Stimulated activated naive CD8-positive, alpha-beta T cell treated with anti-CD3 and anti-CD28 coated beads, Interleukin-15, Interleukin-2, amounts not matched to agents 100 U/mL and 50 U/mL, for 24 hours (primary cell): Measurements from ENCODE around the gene CASS4.

Experiments used
- ATAC-seq: fragments of 150-1000 bp; cut with Tn5 transposase; one replicate; pipeline ENCODE4 v1.10.0; 2021
- DNase-seq: peaks from one replicate; pipeline ENCODE4 v3.0.0; 2021

Gene CASS4

DNA sequence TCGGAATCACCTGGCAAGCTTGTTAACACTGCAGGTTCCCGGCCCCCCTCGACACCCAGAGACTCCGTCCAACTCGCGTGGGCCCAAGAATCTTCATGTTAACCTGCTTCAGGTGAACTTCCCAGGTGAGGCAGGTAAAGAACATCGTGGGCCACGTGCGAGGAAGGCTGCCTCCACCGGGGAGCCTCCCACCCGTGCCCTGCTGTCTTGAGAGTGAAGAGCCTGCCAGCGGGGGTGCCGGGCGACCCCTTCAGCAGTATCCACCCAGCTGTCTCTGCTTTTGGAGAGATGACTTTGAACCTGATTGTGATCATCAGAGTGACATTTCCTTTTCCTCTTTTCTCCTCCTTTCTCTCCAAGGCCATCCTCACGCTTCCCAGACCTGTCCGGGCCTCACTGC lies 33.5 kb downstream of the CASS4 start:
- DNase-seq (no peak), ATAC-seq (no peak)

DNA sequence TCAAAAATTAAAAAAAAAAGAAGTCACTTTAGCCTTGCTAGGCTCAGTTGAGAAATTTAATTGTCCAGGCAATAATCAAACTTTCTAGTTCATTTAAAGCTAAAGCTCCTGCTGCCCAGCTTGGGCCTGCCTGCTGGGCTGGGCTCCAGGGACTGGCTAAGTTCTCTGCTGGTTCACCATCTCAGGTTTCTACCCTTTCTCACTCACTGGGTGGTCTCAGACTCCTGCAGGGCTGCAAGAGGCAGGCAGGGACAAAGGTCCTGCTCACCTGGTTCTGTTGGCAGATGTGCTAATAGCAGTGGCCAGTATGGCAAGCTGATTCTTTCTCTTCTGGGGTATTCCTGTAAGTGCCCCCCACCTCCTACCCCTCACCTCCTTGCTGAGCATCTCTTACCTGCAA lies 35.2 kb downstream of the CASS4 start:
- ATAC-seq, result no peak
- DNase-seq, result no peak

DNA sequence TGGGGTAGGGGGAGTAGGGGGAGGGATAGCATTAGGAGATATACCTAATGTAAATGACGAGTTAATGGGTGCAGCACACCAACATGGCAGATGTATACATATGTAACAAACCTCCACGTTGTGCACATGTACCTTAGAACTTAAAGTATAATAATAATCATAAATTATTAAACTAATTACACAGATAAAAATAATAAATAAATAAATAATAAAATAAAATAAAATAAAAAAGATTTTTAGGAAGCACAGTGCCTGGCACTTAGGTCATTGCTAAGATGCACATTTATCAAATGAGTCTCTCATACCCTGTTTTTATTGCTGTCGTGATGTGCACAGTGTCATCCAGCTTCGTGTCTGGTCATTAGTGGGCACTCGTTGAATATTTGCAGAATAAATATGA lies 37.4 kb downstream of the CASS4 start:
- ATAC-seq, result no peak
- no peak for DNase-seq

DNA sequence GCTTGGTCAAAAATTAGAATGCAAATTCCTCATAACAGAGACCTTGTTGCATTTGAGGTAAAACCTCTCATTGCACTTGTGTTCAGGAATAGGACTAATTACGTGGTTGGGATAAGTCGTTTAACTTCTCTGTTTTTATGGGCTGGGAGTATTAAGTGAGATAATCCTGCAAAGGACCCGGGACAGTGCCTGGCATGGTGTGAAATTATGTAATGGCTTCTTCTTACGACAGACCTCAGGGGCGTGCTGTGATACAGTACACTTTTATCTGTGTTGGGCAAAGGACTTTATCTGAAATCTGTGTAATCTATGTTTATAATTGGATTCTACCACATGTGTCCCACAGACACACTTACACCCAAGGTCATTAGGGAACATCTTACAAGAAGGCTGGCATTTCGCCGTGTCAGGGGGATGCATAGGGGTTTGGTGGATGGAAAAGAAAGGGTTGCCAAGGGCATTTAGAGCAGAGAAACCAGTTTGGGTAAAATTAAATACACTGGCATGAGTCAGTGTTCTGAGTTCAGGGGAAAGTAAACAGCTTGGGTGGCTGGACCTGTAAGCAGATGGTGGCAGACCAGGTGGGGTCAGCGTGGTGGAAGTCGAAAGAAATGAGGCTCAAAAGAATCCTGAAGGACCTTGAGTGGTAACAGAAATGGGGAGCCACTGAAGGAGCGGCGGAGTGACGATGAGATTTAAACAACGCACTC lies 39.2 kb downstream of the CASS4 start:
- ATAC-seq (no peak), DNase-seq (no peak)

DNA sequence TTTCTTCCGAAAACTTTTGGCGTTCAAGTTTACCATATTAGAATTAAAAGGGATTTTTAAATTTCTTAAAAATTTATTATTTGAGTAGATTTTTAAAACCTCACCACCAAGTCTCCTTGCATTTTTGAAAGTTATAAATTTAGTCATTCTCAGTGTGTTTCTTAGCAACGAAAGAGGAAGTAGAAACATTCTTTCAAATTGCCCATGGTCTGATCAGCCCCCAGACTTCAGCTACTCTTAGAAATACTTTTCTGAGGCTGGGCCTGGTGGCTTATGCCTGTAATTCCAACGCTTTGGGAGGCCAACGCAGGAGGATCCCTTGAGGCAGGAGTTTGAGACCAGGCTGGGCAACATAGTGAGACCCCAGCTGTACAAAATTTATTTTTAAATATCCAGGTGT lies 41.3 kb downstream of the CASS4 start:
- no peak for ATAC-seq
- DNase-seq, result no peak

DNA sequence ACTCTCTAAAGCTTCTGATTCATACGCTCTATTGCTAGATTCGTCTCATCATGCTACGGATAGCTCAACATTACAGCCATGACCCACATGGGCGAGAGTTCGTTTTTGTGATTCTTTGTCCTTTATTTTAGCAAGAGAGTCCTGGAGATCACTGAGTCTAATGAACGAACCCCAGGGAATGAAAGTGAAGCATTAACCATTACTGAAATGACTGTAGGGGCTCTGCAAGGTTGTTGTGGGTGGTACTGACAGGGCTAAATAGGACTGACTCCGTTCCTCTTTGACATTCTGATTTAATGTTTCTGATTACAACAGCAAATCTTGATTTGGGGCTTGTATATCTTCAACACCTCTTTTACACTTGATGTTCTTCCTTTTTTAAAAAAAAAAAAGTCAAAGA lies 42.7 kb downstream of the CASS4 start:
- DNase-seq, result no peak
- peak; percentile 92 for ATAC-seq

DNA sequence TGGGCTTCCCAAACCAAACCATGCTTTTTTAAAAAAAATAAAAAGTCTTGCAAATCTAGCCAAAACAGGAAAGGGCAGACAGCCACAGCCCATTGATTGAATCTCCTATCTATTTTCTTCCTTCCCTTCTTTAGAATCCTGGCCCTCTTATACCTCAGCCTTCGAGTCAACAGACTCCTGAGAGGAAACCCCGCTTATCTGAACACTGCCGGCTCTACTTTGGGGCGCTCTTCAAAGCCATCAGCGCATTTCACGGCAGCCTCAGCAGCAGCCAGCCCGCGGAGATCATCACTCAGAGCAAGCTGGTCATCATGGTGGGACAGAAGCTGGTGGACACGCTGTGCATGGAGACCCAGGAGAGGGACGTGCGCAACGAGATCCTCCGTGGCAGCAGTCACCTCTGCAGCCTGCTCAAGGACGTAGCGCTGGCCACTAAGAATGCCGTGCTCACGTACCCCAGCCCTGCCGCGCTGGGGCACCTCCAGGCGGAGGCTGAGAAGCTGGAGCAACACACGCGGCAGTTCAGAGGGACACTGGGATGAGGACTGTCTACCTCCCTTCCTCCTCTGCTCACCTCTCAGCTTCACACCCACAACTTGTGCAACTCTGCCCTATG lies 46.3 kb downstream of the CASS4 start:
- no peak for DNase-seq
- no peak for ATAC-seq

DNA sequence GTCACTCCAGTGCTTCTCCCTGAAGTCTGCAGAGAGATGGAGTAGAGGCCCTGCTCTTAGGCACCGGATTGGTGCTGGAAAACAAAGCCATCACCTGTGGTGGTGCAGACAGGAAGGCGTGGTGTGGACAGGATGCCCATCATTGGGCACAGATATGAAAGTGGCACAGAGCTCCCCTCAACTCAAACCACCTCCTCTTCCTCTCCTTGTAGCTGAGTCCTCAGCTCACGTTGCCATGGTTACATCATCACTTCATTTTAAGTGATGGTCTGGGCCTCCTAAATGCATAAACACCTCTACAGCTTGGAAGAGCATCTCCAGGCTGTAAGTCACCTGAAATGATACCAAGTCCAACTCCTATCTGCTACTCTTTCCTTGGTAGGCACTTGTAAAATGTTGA lies 48.4 kb downstream of the CASS4 start:
- DNase-seq (no peak), ATAC-seq (peak; percentile 68)

DNA sequence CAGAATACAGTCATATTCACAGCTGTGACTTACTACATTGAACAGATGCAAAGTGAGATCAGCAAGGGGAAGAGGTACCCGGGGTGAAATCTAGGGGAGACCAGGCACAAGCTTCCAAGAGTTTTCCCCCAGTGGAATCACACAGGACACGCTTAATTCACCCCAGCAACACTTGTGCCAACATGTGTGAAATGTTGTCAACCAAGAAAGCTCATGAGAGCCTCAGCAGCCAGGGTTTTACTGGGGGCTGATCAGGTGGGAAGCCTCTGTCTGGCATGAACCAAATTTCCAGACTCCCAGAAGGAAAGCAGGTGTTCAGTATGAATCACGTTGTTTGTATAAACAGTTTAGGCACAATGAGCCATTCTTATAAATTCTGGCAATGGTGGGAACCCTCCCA lies 49.5 kb downstream of the CASS4 start:
- no peak for ATAC-seq
- no peak for DNase-seq

DNA sequence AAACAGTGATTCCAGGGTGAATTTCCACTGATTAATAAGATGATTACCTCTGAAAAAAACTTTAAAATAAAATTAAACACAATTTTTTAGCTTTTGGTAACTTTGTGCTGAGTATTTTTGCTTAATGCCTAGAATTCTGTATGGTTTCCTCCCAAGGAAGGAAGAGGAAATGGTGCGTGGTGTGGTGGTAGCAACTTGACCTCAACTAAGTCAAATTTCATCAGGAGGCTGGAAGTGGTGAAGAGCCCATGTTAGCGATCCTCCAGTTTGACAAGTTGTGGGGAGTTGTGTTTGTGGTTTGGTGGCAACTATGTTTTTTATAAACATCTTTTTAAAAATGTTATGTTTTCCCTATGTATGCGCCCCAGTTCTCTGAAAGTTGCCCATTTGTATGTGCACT lies 51.4 kb downstream of the CASS4 start:
- DNase-seq, result no peak

DNA sequence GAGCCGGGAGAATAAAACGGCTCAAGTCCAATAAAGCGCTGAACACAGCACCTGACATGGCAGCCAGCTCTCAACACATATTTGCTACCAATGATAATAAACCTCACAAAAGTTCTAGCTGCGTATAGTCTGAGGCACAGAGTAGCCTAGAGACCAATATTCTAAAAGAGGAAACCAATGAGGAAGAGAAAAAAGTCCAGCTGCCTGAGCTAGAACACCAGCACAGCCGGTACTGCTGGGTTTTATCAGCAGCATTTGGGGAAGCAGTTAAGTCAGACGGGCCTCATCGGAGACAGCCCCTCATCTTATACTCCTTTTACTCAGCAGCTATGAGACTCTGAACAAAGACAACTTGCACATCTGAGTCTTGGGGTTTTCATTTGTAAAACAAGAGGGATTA lies 53.9 kb downstream of the CASS4 start:
- ATAC-seq (no peak), DNase-seq (no peak)

More for the DNA sequence above, 51.4 kb downstream of the CASS4 start:
- ATAC-seq, result no peak

DNA sequence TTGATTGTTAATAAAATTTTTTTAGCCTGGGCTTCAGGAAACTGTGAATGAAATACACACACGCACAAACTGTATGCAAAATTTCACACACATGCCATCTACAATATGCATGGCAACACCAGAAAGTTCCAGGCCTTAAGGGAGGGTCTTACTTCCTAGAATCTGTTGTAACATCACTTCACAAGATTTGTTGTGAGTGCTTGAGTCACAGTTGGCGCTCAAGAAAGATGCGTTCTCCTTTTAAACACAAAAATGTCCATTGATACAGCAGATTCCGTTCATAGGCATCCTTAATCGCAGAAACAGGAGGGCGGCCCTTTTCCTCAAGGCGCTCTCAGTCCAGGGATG lies 55.9 kb downstream of the CASS4 start:
- DNase-seq, result no peak
- ATAC-seq, result peak; percentile 3

DNA sequence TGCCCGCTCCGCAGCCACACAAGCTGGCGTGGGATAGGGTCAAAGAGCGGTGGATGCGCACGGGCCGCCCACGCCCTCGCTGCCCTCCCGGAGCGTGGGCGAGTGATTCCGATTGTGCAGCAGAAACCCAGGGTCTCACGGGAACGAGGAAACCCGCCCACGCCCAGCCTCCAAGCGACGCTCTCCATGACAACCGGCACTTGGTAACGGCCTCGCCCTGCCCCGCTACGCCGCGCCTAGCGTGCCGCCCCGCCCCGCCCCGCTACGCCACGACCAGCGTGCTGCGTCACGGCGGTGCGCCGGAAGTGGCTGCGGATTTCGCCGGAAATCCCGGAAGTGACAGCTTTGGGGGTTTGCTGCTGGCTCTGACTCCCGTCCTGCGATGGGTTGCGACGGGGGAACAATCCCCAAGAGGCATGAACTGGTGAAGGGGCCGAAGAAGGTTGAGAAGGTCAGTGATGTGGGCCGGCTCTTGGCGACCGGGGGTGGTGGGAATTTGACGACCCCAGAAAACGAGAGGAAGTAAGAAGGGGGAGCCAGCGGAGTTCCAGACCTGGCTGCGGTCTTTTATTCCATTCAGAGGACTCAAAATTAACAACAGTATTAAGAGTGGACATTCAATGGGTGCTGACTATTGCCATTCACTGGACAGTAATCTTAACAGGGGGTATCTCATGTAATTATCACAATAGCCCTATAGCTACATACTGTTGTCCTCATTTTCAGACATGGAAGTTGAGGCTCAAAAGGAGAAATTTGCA lies 56.4 kb downstream of the CASS4 start, which contains the start of gene RTF2:
Gene RTF2, plus strand, starts transcription at position 312 of the 761 bp plus-strand sequence. Its CDS starts 71 bp downstream, at position 383.
- peak; percentile 98 for DNase-seq
- ATAC-seq, result peak; percentile 100

DNA sequence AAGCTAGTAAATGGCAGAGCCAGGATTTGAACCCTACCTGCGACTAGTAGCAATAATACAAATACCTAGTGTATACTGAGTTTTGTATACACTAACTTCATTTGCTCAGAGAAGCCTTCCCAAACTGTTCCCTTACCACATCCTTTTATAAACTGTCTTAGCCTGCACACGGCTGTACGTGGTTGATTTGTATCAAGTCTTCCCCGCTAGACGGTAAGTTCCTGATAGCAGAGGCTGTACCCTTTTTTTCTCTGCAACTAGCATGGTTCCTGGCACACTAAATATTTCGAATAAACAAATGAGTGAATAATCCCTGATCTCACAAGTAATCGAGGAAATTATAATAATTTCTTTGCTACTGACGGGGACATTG lies 57.0 kb downstream of the CASS4 start:
- ATAC-seq (no peak), DNase-seq (no peak)

DNA sequence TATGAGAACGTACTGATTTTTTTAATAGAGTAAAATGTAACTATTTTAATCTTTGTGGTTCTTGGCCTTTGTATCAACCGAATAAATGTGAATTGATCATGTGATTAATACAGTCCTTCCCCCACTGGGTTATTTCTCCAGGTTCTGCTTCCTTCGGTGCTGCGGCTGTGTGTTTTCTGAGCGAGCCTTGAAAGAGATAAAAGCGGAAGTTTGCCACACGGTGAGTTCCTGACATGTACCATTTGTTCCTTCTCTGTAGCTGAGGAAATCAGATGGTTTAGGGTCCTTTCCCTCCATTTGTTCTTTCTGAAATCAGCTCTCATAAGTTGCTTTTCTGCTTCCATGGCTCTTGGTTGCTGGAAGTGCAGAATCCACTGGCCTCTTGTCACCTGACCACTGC lies 71.9 kb downstream of the CASS4 start:
- DNase-seq (no peak), ATAC-seq (no peak)

DNA sequence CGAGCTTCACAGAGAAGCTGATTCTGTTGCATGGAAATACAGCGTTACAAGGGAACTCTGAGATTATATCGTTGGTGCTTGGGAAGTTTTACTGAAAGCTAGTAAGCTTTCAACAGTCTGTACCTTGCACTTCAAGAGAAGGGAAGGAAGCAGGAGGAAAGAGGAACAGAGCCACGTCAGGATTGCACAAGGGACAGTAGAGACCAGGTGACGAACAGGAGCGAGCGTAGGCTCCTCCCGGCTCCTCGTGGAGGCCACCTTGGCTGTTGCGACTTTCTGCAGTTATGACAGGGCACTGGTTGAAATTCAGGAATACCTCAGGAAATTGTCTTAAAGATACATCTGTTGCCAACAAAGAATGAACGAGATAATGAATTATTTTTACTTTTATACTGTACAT lies 75.2 kb downstream of the CASS4 start:
- ATAC-seq (no peak), DNase-seq (no peak)

DNA sequence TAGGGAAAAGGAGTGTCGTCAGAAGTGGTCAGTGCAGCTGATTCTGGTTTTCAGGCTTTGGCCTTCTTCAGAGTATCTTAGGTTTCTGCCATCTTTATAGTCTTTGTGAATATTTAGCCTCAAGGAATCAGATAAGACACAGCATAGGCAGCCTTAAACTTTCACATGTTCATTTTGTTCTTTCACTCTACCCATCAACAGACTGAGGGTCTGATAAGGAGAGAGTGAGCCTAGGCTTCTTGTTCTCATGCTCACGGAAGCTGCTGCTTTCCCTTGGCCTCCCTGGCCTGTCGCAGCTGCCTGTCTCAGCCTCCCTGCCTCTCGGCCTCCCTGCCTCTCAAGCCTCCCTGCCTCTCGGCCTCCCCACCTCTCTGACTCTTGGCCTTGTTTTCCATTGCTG lies 76.5 kb downstream of the CASS4 start:
- ATAC-seq (no peak), DNase-seq (no peak)

DNA sequence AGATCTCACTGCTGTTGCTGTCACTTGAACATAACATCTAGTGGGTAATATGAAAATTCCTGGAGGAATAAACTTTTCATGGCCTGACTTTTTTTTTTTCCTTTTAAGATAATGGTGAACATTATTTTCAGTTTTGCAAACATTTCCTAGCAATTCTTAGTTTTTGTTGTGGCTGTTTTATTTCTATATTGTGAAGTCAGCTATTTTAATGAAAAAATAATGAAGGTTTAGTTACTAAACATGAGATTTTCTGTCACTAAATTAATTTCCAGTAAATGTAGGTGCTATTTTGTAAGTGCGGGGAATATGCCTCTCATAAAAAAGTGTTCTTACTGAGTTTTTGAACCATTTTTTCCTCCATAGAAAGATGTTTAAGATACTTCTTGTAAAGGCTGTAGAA lies 89.1 kb downstream of the CASS4 start:
- ATAC-seq (no peak), DNase-seq (no peak)

DNA sequence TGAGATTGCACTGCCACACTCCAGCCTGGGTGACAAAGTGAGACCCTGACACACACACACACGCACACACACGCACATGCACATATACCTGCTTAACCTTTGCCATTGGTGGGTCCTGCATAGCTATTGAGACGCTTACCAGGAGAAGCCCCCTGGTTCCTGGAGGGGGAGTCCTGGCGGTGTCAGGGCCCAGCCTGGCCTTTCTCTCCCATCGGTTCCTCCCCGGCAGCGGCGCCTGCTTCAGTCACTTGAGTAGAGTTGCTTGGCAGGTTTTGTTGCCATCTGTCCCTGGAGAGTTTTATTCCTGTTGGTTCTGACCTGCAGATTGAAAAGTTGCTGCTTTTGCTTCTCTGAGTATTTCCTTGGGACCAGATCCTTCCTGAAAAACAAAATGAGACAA lies 91.9 kb downstream of the CASS4 start:
- ATAC-seq, result no peak

DNA sequence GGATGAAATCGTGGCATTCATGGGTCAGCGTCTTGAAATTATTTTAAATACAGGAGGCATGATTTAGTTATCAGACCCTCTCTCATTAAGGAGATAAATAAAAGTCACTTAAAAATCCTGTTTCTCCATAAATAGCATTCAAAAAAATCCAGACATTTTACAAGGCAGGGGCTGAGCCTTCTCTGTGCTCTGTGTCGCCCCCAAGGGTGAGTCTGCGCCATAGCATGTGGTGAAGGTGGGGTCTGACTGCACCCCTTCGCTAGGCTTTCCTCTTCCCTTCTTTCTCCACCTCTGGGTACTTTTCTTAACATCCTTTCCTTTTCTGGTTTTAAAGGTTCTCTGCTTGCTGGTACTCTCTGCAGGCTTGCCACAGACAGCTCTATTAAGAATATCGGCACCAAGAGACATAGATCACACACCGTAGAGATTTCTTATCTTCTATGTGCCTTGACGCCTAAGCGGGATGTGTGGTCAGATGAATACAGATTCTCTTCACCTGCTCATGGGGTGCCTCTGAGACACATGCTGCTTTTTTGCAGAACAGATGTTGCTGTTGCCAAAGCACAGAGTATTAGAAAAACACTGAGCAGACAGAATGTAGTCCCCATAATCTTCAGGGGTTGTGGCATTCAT lies 92.4 kb downstream of the CASS4 start:
- peak; percentile 32 for ATAC-seq
- peak; percentile 37 for DNase-seq

More for the DNA sequence above, 91.9 kb downstream of the CASS4 start:
- no peak for DNase-seq

DNA sequence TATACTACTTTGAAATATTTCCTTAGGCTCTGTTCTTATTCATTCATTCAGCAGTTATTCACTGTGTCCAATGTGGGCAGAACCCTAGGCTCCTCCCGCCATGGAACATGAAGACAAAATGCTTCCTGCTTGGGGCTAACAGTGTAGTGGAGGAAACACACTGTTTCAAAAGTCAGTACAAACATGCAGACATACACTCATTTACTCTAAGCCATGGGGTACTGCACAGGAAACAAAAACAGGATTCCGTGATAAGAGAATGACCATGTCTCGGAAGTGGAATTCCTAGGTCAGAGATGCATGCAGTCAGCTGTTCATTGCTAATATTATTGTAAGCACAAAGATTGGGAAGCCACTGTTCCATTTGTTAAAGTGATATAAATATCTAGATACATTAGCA lies 94.0 kb downstream of the CASS4 start:
- no peak for DNase-seq
- ATAC-seq, result no peak
